ENCODE measurements around the gene HNRNPUL1.

Gene HNRNPUL1

DNA sequence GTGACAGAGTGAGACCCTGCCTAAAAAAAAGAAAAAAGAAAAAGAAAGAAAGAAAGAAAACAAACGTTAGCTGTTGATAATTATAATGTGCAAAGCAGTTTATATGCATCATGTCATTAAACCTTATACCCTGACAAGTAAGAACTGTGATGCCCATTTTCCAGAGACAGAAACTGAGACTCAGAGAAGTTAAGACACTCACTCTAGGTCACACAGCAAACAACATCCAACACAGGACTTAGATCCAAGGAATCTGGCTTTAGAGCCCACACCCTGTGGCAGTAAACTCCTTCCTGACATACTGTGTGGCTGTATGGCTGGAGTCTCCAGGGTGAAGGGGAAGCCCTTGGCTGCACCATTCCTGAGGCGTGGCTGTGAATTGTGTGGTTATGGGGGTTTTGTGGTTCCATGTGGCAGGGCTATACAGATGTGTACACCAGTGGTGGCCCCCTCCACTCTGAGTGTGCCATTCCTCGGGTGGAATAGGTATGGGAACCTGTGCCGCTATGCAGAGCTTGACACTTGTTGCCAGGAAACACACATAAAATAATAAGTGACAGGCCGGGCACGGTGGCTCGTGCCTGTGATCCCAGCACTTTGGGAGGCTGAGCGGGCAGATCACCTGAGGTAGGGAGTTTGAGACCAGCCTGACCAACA is 29.5 kb upstream of the HNRNPUL1 start:
- no peak for DNase-seq (ENCODE audit: low read depth in 2 of 2)

DNA sequence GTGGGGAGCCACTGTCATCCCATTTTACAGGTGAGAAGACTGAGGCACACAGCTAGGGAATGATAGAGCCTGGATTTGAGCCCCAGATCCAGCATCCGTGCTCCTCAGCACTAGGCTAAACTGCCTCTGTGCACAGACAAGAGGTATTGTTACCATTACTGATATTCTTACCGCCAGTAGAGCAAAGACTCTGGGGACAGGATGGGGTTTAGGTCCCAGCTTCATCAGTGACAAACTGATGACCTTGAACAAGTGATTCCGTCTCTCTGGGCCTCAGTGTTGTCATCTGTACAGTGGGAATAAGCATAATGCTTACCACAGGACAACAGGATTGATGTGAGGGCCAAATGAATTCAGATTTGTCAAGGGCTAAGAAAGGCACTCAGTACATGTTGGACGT is 28.7 kb upstream of the HNRNPUL1 start:
- DNase-seq (ENCODE audit: low read depth in 2 of 2): no peak

DNA sequence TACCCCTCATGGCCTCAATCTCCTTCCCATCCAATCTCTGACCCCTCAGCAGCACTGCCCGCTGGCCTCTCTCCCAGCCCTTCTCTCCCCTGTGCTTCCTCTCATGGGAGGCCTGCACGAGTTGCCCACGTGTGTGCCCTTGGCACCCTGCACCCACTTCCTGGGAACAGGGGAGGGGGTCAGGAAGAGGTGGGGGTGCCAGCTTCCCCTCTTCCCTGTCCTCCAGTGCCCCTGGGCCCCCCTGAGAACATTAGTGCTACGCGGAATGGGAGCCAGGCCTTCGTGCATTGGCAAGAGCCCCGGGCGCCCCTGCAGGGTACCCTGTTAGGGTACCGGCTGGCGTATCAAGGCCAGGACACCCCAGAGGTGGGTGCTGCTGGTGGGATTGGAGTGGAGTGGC is 25.9 kb upstream of the HNRNPUL1 start:
- no peak for DNase-seq (ENCODE audit: low read depth in 2 of 2)

DNA sequence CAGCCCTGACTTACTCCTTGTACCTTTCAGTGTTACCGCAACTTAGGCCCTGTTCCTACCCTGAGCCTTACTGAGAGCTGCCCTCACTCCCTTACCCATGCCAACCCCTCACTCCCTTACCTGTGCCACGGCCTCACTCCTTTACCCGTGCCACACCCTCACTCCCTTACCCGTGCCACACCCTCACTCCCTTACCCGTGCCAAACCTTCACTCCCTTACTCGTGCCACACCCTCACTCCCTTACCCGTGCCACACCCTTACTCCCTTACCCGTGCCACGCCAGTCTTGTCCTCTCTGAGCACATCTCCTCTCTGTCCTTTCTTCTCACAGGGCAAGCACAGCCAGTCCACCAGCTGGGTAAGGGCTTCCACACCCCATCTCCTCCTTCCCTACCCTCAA is 24.8 kb upstream of the HNRNPUL1 start:
- no peak for DNase-seq (ENCODE audit: low read depth in 2 of 2)

DNA sequence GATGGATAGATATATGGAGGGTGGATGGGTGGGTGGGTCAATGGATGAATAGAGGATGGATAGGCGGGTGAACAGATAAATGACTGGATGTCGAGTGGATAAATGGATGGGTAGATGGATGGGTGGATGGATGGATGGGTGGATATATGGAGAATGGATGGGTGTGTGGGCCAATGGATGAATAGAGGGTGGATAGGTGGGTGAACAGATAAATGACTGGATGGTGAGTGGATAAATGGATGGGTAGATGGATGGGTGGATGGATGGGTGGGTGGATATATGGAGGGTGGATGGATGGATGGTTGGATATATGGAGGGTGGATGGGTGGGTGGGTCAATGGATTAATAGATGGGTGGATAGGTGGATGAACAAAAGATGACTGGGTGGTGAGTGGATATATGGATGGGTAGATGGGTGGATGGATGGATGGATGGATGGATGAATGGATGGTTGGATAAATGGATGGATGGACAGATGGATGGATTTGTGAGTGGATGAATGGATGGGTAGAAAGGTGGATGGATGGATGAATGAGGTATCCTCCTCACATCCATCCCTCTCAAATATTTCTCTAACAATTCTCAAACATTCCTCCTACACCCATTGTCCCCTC is 24.1 kb upstream of the HNRNPUL1 start:
- no peak for DNase-seq (ENCODE audit: low read depth in 2 of 2)

- no peak for DNase-seq (ENCODE audit: low read depth in 2 of 2)
These were observed 22.3 kb upstream of the HNRNPUL1 start for GRCh38 chr19:41241859-41242258.

GRCh38 chr19:41244117-41244516 is 20.1 kb upstream of the HNRNPUL1 start:
- no peak for DNase-seq (ENCODE audit: low read depth in 2 of 2)

DNA sequence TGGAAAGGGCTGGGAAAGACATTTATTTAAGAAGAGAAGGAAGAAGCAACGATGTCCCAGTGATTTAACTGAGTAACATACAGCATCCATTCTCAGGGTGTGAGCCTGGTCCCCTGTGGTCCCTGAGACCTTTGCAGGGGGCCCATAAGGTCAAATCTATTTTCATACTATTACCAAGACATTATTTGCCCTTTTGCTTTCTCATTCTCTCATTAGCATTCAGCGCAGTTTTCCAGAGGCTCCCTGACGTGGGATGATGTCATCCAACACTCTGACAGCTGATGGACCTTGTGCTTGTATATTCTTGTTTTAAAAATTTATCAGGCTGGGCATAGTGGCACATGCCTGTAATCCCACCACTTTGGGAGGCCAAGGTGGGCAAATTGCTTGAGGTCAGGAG is 18.3 kb upstream of the HNRNPUL1 start:
- no peak for DNase-seq (ENCODE audit: low read depth in 2 of 2)

- DNase-seq (ENCODE audit: low read depth in 2 of 2): no peak
These were observed 15.3 kb upstream of the HNRNPUL1 start for GRCh38 chr19:41248895-41249294.

DNA sequence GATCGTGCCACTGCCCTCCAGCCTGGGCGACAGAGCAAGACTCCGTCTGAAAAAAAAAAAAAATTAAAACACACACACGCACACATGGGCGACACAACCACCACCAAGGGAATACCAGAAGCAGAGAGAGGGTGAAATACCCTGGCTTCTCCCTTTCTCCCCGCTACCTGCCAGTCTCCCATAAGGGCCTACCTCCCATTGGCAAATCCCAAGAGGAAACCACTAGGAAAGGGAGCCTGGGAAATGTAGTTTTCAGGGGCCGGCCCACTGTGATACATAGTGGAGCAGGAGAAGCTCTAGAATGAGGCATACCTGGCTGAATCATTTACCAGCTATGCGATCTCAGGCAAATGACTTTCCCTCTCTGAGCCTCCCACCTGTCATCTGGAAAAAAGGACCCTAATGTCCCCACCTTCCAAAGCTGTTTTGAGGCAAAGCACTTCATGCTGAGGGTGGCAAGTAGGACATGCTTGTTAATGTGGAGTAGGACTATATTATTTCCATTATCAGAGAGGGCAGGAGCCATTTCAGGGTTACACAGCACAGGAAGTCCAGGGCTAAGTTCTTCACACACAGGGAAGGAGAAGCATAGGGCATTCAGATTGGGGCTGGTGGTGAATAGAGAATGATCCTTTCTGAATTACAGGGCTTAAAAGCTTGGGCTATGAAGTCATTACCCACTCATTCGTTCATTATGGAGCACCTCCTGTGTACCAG is 14.3 kb upstream of the HNRNPUL1 start:
- DNase-seq (ENCODE audit: low read depth in 2 of 2): no peak

GRCh38 chr19:41253660-41254059 is 10.5 kb upstream of the HNRNPUL1 start:
- no peak for DNase-seq (ENCODE audit: low read depth in 2 of 2)

DNA sequence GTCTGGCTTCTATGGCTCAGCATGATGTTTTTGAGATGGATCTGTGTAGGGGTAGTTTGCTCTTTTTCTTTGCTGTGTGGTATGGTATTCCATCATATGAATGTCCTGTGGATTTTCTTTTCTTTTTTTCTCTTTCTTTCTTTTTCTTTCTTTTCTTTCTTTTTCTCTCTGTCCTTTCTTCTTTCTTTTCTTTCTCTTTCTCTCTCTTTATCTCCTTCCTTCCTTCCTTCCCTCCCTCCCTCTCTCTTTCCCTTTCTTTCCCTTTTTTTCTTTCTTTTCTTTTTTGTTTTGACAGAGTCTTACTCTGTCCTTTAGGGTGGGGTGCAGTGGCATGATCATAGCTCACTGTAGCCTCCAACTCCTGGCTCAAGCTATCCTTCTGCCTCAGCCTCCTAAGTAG is 9.0 kb upstream of the HNRNPUL1 start:
- DNase-seq (ENCODE audit: low read depth in 2 of 2): no peak

DNA sequence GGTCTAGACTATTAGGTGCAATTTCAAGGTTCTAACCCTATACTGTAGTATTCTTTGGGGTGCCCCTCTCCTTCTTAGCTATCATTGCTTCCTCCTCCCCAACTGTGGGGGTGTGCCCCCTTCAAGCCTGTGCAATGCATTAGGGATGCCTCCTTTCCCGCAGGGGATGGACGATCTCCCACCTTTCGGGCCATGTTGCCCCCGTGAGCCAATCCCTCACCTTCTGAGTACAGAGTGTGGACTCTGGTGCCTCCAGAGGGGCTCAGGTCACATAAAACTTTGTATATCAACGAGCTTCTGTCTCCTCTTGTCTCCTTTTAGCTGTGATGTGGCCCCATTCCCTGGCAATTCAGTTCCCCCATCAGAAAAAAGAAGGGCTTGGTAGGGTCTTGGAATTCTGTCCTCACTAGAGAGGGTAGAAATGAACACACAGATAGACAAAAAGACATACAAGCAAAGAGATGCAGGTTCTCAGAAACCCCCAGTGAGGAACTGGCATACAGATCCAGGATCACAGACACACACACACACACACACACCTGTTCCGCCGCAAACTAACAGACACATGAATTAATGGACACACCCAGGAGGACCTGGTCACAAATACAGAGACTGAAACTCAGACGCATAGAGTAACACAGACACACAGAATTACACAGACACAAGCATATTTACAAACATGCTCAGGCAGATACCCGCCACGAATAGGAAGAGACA is 2.5 kb upstream of the HNRNPUL1 start:
- no peak for DNase-seq (ENCODE audit: low read depth in 2 of 2)

DNA sequence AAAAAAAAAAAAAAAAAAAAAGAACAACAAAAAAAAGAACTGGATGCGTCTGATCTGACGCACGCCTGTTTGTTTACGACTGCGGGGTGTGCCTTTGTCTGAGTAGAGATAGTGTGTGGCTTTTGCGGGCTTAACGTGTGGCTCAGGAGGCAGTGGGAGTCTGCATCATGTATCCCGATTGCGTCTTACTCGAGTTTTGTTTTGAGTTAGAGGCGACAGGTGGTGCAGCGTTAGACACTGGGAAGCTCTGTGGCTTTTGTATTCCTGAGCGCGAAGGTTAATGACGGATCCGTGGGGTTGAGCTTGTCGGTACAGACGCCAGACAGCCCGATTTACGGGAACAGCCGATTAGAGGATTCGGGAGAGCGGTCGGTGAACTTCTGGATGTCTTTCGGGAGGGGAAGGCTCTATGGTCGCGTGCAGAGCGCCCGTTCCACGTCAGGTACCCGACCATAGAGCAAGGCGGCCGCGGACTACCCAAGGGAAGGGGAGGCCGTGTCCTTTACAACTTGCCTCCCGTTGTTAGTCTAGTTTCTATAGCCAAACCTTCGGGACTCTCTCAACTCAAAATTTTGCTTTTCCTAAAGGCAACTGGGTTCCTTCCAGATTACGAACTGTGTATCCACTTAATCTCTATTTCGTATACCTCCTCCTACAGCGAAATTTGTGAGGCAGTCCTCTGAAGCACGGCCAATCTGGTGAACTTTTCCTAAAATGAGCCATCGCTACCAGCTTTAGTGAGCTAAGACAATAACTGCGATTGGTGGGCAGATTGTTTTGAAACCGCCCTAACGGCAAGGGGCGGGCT is 926 bp upstream of the HNRNPUL1 start:
- peak; percentile 65 to 82 for DNase-seq (ENCODE audit: low read depth in 2 of 2)

DNA sequence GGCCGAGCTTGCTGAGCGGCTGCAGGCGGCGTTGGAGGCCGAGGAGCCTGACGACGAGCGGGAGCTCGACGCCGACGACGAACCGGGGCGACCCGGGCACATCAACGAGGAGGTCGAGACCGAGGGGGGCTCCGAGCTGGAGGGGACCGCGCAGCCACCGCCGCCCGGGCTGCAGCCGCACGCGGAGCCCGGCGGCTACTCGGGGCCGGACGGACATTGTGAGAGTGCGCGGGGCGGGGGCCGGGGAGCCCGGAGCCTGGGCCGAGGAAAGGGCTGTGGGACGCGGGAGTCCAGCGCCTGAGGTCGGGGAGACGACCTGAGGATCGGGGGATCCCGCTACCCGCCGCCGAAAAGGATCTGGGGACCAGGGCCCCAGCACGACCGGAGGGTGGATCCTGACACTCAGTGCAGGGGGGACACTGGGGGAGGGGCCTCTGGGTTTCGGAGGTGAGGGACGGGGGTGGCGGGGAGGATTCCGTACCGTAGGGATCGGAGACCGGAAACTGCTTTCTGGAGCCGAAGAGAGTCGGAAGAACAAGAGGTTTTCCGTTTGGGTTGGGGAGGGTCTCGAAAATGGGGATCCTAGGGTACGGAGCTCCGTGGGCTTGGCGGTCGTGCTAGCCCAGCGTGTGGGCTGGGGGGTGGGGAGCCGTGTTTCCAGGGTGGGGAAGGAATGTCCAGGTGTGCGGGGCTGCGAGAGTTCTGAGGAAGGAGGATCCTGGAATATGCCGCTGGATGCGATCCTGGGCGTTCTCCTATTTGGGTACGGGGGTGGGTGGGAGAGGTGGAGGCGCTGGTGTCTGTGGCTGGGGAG is 616 bp downstream of the HNRNPUL1 start:
- DNase-seq (ENCODE audit: low read depth in 2 of 2): peak; percentile 61 to 72

DNA sequence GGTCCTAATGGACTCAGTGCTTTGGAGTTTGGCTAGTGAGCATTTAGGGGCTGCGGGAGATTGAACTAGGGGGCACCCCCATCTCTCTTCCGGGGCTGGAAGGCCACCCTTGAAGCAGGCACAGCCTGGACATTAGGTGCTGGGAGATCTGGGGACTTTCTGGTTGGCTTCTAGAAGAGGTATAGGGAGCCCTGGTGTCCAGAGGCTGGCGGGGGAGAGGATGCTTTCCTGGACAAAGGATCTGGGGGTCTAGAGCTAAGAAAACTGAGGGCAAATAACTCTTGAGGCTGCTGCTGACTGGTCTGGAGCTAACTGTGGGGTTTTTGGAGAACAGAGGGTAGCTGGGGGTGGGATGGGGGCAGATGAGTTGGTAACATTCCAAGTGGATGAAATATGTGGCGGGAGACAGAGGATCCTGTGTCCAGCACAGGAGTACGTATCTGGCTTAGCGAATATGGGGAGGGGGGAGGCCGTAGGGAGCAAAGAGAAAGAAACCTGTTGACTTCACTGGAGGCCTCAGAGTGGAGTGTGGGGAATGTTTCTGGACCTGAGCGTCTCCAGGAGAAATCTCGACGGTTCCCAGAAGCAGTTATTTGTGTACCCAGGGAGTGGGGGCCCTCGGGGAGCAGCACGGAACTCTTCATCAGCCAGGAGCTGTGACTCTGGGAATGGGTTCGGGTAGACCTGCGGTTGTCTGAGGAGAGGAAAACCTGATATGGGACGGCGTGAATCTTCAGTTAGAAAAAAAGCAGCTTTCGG is 1.4 kb downstream of the HNRNPUL1 start:
- DNase-seq (ENCODE audit: low read depth in 2 of 2): no peak

- DNase-seq (ENCODE audit: low read depth in 2 of 2): no peak
These were observed 4.9 kb downstream of the HNRNPUL1 start for GRCh38 chr19:41269055-41269454.

GRCh38 chr19:41269571-41269970 is 5.4 kb downstream of the HNRNPUL1 start:
- DNase-seq (ENCODE audit: low read depth in 2 of 2): no peak

- no peak for DNase-seq (ENCODE audit: low read depth in 2 of 2)
These were observed 8.9 kb downstream of the HNRNPUL1 start for GRCh38 chr19:41273076-41273475.

DNA sequence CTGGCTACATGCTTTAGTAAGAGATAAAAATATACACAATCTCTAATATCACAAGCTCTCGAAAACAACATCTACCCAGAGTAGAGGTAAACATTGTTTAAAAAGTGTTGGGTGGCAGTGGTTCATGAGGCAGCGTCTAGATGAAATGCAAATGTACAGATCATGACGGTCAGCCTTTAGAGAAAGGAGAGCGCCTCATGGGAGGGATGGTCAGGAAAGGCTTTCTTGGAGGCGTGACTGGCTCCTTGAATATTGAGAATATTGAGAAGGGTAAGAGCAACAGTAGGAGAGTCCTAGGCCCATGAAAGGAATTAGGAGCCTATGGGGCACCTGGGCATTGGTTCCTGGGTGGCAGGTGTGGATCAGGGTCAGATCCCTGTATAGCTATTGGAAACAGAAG is 10.6 kb downstream of the HNRNPUL1 start:
- DNase-seq (ENCODE audit: low read depth in 2 of 2): no peak

All from stimulated activated CD4-positive, alpha-beta T cell treated with anti-CD3 and anti-CD28 coated beads, Interleukin-4, amount 100 ng/mL, for 48 hours (primary cell).